KMS-11 (cell line): ENCODE data around the gene GSC2.

ENCODE experiments used
- H2AFZ ChIP-seq: fragments of 200-600 bp; sonication (generic); 2 replicates; pipeline ENCODE4 v1.6.1; 2016; ENCODE audit warnings: antibody characterized with exemption, mixed run types, low read depth
- H3K27ac ChIP-seq: fragments of 200-600 bp; sonication (generic); 2 replicates; pipeline ENCODE4 v1.6.1; 2016; ENCODE audit warnings: mild to moderate bottlenecking, mixed run types
- H3K27me3 ChIP-seq: fragments of 200-600 bp; sonication (generic); 2 replicates; pipeline ENCODE4 v1.6.1; 2017; ENCODE audit warnings: mild to moderate bottlenecking, low read depth, mixed run types, moderate library complexity; ENCODE audit not compliant: insufficient read depth
- H3K36me3 ChIP-seq: fragments of 200-600 bp; sonication (generic); 2 replicates; pipeline ENCODE4 v1.6.1; 2017; ENCODE audit warnings: mild to moderate bottlenecking, mixed run types; ENCODE audit not compliant: insufficient read depth
- H3K4me1 ChIP-seq: fragments of 200-600 bp; sonication (generic); 2 replicates; pipeline ENCODE4 v1.6.1; 2016; ENCODE audit warnings: mild to moderate bottlenecking, low read depth, mixed run types; ENCODE audit not compliant: poor library complexity, severe bottlenecking
- H3K4me2 ChIP-seq: fragments of 200-600 bp; sonication (generic); 2 replicates; pipeline ENCODE4 v1.7.0; 2016; ENCODE audit warnings: mild to moderate bottlenecking, mixed run types
- H3K4me3 ChIP-seq: fragments of 200-600 bp; sonication (generic); IDR thresholded peaks from 2 replicates; pipeline ENCODE4 v1.6.1; 2017; ENCODE audit warnings: low read depth, low read length, mixed read lengths; ENCODE audit not compliant: insufficient read depth
- H3K79me2 ChIP-seq: fragments of 200-600 bp; sonication (generic); 2 replicates; pipeline ENCODE4 v1.6.1; 2016; ENCODE audit warnings: low read depth, mixed run types; ENCODE audit not compliant: insufficient read depth
- H3K9ac ChIP-seq: fragments of 200-600 bp; sonication (generic); 2 replicates; pipeline ENCODE4 v1.6.1; 2016; ENCODE audit warnings: mild to moderate bottlenecking, mixed run types
- H4K20me1 ChIP-seq: fragments of 200-600 bp; sonication (generic); 2 replicates; pipeline ENCODE4 v1.6.1; 2016; ENCODE audit warnings: mild to moderate bottlenecking, mixed run types; ENCODE audit not compliant: insufficient read depth
- CTCF ChIP-seq: fragments of 200-600 bp; sonication (generic); conservative IDR thresholded peaks from 2 replicates; pipeline ENCODE4 v1.6.1; 2017; ENCODE audit warnings: low read depth, mild to moderate bottlenecking, antibody characterized with exemption, low read length, moderate library complexity, mixed read lengths

The GSC2 gene

GRCh38 chr22:19134874-19135273 is 15.2 kb downstream of the GSC2 start:
- TF ChIP-seq CTCF = no peak
- H3K36me3 ChIP-seq = no peaks in the 10 kb centered on the region; the same call in 1 of the 2 replicates
- no peaks in the 10 kb centered on the region for H3K79me2 ChIP-seq
- H3K9ac ChIP-seq = no peak overlapping the region
- no peaks in the 10 kb centered on the region for H3K4me1 ChIP-seq
- H3K4me3 ChIP-seq = no peak overlapping the region
- H3K4me2 ChIP-seq = no peak overlapping the region
- H3K27ac ChIP-seq = no peak overlapping the region
- H3K27me3 ChIP-seq = no peaks in the 10 kb centered on the region
- no peaks in the 10 kb centered on the region for H4K20me1 ChIP-seq
- no peak overlapping the region for H2AFZ ChIP-seq

- H3K79me2 ChIP-seq = no peaks in the 10 kb centered on the region
- H4K20me1 ChIP-seq = no peaks in the 10 kb centered on the region
- no peaks in the 10 kb centered on the region; the same call in 1 of the 2 replicates for H3K36me3 ChIP-seq
- no peak overlapping the region for H2AFZ ChIP-seq
- no peak overlapping the region for H3K4me3 ChIP-seq
- no peak overlapping the region for H3K27ac ChIP-seq
- no peaks in the 10 kb centered on the region for H3K4me1 ChIP-seq
- H3K27me3 ChIP-seq = no peaks in the 10 kb centered on the region
- H3K4me2 ChIP-seq = no peak overlapping the region
- TF ChIP-seq CTCF = no peak
- no peak overlapping the region for H3K9ac ChIP-seq
Measured at GRCh38 chr22:19134176-19134831, 15.8 kb downstream of the GSC2 start.

- no peak overlapping the region for H2AFZ ChIP-seq
- H3K4me2 ChIP-seq = no peak overlapping the region
- TF ChIP-seq CTCF = no peak
- no peak overlapping the region for H3K9ac ChIP-seq
- H3K36me3 ChIP-seq = no peaks in the 10 kb centered on the region
- no peaks in the 10 kb centered on the region for H3K4me1 ChIP-seq
- H3K27ac ChIP-seq = no peak overlapping the region
- H3K27me3 ChIP-seq = no peaks in the 10 kb centered on the region
- no peaks in the 10 kb centered on the region for H4K20me1 ChIP-seq
- no peaks in the 10 kb centered on the region for H3K79me2 ChIP-seq
- no peak overlapping the region for H3K4me3 ChIP-seq
Measured at GRCh38 chr22:19133561-19133960, 16.5 kb downstream of the GSC2 start.

GRCh38 chr22:19132693-19133400 is 17.2 kb downstream of the GSC2 start:
- Histone ChIP-seq H3K27me3 (no peaks in the 10 kb centered on the region), H3K9ac (no peak overlapping the region), H3K4me3 (no peak overlapping the region), H4K20me1 (no peaks in the 10 kb centered on the region), H3K79me2 (no peaks in the 10 kb centered on the region), H3K27ac (no peak overlapping the region), H2AFZ (no peak overlapping the region), H3K36me3 (no peaks in the 10 kb centered on the region), H3K4me1 (no peaks in the 10 kb centered on the region), H3K4me2 (no peak overlapping the region)
- TF ChIP-seq CTCF = no peak
